WERI-Rb-1 (cell line): ENCODE measurements around the gene SPCS1.

Experiments used
- DNase-seq: peaks from one replicate; pipeline ENCODE4 v3.0.0-alpha.2; 2020
- H3K27ac ChIP-seq: fragments of 250-450 bp; sonication (Bioruptor Pico); 2 replicates; pipeline ENCODE4 v1.5.1; 2020; ENCODE audit warnings: mild to moderate bottlenecking, moderate library complexity
- H3K27me3 ChIP-seq: fragments of 250-450 bp; sonication (Bioruptor Pico); 2 replicates; pipeline ENCODE4 v1.5.1; 2021; ENCODE audit warnings: mild to moderate bottlenecking, low read depth, moderate library complexity; ENCODE audit not compliant: insufficient read depth, severe bottlenecking
- H3K36me3 ChIP-seq: fragments of 250-450 bp; sonication (Bioruptor Pico); 2 replicates; pipeline ENCODE4 v1.5.1; 2020; ENCODE audit warnings: mild to moderate bottlenecking, moderate library complexity
- H3K4me3 ChIP-seq: 2 replicates; pipeline ENCODE4 v1.5.1; 2011; ENCODE audit warnings: low read depth, mild to moderate bottlenecking, control low read depth, low read length
- H3K9me3 ChIP-seq: fragments of 250-450 bp; sonication (Bioruptor Pico); 2 replicates; pipeline ENCODE4 v1.5.1; 2021; ENCODE audit warnings: mild to moderate bottlenecking, moderate library complexity; ENCODE audit not compliant: severe bottlenecking
- TF ChIP-seq, protein P1 (sequence below): IDR thresholded peaks from 2 replicates; pipeline ENCODE4 v1.5.1; 2011; ENCODE audit warnings: low read depth, mild to moderate bottlenecking, control low read depth, inconsistent platforms, low read length

Gene SPCS1

DNA sequence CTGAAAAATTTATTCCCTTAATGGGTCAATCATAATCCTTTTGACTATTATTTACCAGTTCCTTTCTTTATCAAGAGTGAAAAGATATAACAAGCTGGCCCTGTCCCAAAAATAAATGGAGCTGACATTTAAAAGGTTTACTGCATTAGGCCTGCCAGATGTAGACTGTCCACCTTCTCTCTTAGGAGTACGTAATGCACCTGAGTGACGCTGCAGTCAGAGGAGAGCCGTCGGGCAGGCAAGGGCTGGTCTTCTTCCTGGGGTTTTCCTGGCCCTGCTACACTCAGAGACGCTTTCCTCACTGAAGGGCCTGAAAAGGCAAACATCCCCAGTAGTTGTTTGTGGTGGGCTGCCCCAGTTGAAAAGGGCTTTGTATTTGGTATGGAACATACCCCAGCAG is 37.2 kb downstream of the SPCS1 start:
- no peak overlapping the region for H3K27ac ChIP-seq
- H3K36me3 ChIP-seq: peaks cover 80% of the 10 kb centered on the region
- no peak overlapping the region for H3K4me3 ChIP-seq
- no peak for DNase-seq
- TF ChIP-seq, protein P1, sequence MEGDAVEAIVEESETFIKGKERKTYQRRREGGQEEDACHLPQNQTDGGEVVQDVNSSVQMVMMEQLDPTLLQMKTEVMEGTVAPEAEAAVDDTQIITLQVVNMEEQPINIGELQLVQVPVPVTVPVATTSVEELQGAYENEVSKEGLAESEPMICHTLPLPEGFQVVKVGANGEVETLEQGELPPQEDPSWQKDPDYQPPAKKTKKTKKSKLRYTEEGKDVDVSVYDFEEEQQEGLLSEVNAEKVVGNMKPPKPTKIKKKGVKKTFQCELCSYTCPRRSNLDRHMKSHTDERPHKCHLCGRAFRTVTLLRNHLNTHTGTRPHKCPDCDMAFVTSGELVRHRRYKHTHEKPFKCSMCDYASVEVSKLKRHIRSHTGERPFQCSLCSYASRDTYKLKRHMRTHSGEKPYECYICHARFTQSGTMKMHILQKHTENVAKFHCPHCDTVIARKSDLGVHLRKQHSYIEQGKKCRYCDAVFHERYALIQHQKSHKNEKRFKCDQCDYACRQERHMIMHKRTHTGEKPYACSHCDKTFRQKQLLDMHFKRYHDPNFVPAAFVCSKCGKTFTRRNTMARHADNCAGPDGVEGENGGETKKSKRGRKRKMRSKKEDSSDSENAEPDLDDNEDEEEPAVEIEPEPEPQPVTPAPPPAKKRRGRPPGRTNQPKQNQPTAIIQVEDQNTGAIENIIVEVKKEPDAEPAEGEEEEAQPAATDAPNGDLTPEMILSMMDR: no peak
- no peaks in the 10 kb centered on the region for H3K27me3 ChIP-seq
- H3K9me3 ChIP-seq: no peaks in the 10 kb centered on the region

DNA sequence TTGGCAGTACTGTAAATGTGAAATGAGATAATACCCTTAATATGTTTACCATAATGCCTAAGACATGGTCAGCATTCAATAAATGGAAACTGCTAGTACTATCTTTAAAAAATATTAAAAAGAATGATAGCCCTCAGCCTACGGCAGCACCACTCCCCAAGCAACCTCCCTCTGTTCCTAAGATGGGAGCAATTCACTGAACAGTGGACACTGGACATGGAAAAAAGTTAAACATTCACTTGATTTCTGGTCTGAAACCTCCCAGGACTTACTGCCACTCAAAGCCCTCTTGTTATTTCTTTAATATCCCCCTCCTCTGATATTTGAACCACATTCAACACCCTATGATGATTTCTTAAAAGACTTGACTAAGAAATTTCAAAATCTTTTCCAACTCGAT is 37.8 kb downstream of the SPCS1 start:
- Histone ChIP-seq H3K9me3 (no peaks in the 10 kb centered on the region), H3K4me3 (no peak overlapping the region), H3K27ac (no peak overlapping the region), H3K36me3 (peaks cover 81% of the 10 kb centered on the region), H3K27me3 (no peaks in the 10 kb centered on the region)
- TF ChIP-seq, protein P1: no peak
- no peak for DNase-seq

DNA sequence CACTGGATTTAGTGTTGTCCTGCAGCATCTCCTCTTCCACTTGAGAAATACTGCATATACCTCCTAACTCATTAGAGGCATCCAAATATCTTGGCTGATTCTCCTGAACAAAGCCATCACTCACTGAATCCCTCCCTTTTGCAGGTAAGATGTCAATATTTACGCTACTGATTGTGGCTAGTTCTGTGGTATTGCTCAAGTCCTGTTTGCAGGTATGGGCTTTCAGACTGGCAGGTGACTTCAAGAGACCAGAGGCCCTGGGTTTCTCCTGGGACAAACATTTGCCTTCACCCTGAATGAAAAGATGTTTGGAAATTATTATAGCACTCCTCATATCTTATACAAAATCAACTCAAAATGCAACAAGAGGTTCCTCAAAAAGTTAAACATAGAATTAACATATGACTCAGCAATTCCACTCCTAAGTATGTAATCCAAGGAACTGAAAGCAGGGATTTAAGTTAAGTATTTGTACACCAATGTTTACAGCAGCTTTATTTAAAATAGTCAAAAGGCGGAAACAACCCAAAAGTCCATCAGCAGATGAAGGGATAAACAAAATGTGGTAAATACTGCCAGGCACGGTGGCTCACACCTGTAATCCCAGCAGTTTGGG is 46.2 kb downstream of the SPCS1 start:
- no peaks in the 10 kb centered on the region for H3K9me3 ChIP-seq
- H3K27me3 ChIP-seq: no peaks in the 10 kb centered on the region
- peaks cover 76% of the 10 kb centered on the region for H3K36me3 ChIP-seq
- TF ChIP-seq, protein P1: no peak
- H3K27ac ChIP-seq: no peak overlapping the region
- no peak overlapping the region for H3K4me3 ChIP-seq
- DNase-seq: no peak

DNA sequence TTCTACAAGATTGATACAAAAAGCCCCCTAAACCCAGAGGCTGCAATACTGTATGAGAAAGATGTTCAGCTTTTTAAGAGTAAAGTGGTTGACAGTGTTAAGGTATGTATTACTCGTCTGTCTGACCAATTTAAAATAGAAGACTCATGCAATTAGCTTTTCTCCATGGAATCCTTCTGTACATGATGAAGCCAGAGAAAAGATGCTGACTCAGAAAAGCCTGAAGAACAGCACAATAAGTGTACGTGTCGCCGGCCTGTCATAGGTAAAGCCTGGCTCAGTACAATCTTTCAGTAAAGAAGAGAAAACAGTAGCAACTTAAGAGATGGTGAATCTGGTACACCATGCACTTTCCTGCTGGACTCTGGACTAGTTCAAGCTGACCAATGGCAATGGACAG is 48.5 kb downstream of the SPCS1 start:
- Histone ChIP-seq H3K36me3 (peaks cover 76% of the 10 kb centered on the region), H3K27ac (no peak overlapping the region), H3K9me3 (no peaks in the 10 kb centered on the region), H3K27me3 (no peaks in the 10 kb centered on the region), H3K4me3 (no peak overlapping the region)
- TF ChIP-seq, protein P1: no peak
- no peak for DNase-seq

DNA sequence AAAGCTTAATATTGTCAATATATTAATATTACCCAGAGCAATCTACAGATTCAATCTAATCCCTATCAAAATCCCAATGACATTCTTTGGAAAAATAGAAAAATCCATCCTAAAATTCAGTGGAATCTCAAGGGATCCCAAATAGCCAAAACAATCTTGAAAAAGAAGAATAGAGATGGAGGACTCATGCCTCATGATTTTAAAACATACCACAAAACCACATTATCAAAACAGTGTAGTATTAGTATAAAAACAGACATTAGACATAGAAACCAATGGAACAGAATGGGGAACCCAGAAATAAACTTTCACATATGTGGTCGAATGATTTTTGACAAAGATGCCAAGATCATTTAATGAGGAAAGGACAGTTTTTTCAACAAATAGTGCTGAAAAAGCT is 50.2 kb downstream of the SPCS1 start:
- TF ChIP-seq, protein P1: no peak
- no peak for DNase-seq
- no peak overlapping the region for H3K27ac ChIP-seq
- H3K9me3 ChIP-seq: no peaks in the 10 kb centered on the region
- peaks cover 76% of the 10 kb centered on the region for H3K36me3 ChIP-seq
- H3K4me3 ChIP-seq: no peak overlapping the region
- no peaks in the 10 kb centered on the region for H3K27me3 ChIP-seq
